Liver (tissue), 9 donors: ENCODE results near the gene CMTM6. TPM values are rescaled to one million over a fixed set of nuclear protein-coding genes. Genes with fewer than 3 reads are reported as not detected.
A peak's percentile ranks its signal among the peaks of the same experiment; 100 is the strongest.

ENCODE experiments used
- DNase-seq: peaks from one replicate; pipeline ENCODE4 v3.0.0-alpha.2; 2017; ENCODE audit warnings: low spot score
- H3K27ac ChIP-seq, 2 donors: one replicate each; pipeline ENCODE4 v1.7.0; 2013; ENCODE audit warnings: inconsistent platforms in 2 of 2, low read length in 2 of 2, control low read depth in 1 of 2, low read depth in 1 of 2, mild to moderate bottlenecking in 1 of 2
- H3K27me3 ChIP-seq, 4 donors: one replicate each; pipeline versions ENCODE4 v1.6.1 to v1.7.0; 2013; ENCODE audit warnings: low read length in 3 of 4, inconsistent platforms in 1 of 4, mild to moderate bottlenecking in 1 of 4, moderate library complexity in 1 of 4; ENCODE audit not compliant: control insufficient read depth in 4 of 4, insufficient read depth in 4 of 4
- H3K36me3 ChIP-seq, 4 donors: one replicate each; pipeline versions ENCODE4 v1.6.1 to v1.7.0; 2013; ENCODE audit warnings: low read length in 3 of 4, mild to moderate bottlenecking in 3 of 4, low read depth in 1 of 4, moderate library complexity in 1 of 4; ENCODE audit not compliant: control insufficient read depth in 4 of 4, insufficient read depth in 3 of 4
- H3K4me1 ChIP-seq, 4 donors: one replicate each; pipeline versions ENCODE4 v1.6.1 to v1.7.0; 2013; ENCODE audit warnings: low read length in 3 of 4, mild to moderate bottlenecking in 3 of 4, moderate library complexity in 1 of 4; ENCODE audit not compliant: control insufficient read depth in 4 of 4, insufficient read depth in 4 of 4
- H3K4me3 ChIP-seq, 3 donors: one replicate each; pipeline versions ENCODE4 v1.6.1 to v1.7.0; 2013; ENCODE audit warnings: low read length in 3 of 3, control low read depth in 1 of 3, low read depth in 1 of 3, mild to moderate bottlenecking in 1 of 3
- H3K9ac ChIP-seq, 2 donors: one replicate each; pipeline ENCODE4 v1.7.0; 2013; ENCODE audit warnings: low read length in 2 of 2, mild to moderate bottlenecking in 2 of 2, moderate library complexity in 2 of 2, control low read depth in 1 of 2, low read depth in 1 of 2
- H3K9me3 ChIP-seq, 4 donors: one replicate each; pipeline versions ENCODE4 v1.6.1 to v1.7.0; 2013; ENCODE audit warnings: low read length in 3 of 4; ENCODE audit not compliant: control insufficient read depth in 4 of 4
- EGR1 ChIP-seq, 2 donors: IDR thresholded peaks; 2 replicates each; pipeline ENCODE4 v1.6.1; 2016 to 2018; ENCODE audit warnings: antibody characterized with exemption in 2 of 2, low read depth in 2 of 2
- FOXA1 ChIP-seq: IDR thresholded peaks from 2 replicates; pipeline ENCODE4 v1.6.1; 2016; ENCODE audit warnings: antibody characterized with exemption
- FOXA2 ChIP-seq: IDR thresholded peaks from 2 replicates; pipeline ENCODE4 v1.6.1; 2016; ENCODE audit warnings: antibody characterized with exemption
- GABPA ChIP-seq, 2 donors: IDR thresholded peaks in 1 of 2; conservative IDR thresholded peaks in 1 of 2; 2 replicates each; pipeline ENCODE4 v1.6.1; 2016; ENCODE audit warnings: antibody characterized with exemption in 2 of 2, mild to moderate bottlenecking in 1 of 2, moderate library complexity in 1 of 2
- JUND ChIP-seq, 2 donors: IDR thresholded peaks; 2 replicates each; pipeline ENCODE4 v1.6.1; 2016; ENCODE audit warnings: antibody characterized with exemption in 2 of 2
- NR2F2 ChIP-seq: IDR thresholded peaks from 2 replicates; pipeline ENCODE4 v1.6.1; 2016; ENCODE audit warnings: antibody characterized with exemption
- RXRA ChIP-seq, 2 donors: IDR thresholded peaks; 2 replicates each; pipeline ENCODE4 v1.6.1; 2017 to 2018; ENCODE audit warnings: antibody characterized with exemption in 2 of 2, mild to moderate bottlenecking in 1 of 2
- SP1 ChIP-seq: IDR thresholded peaks from 2 replicates; pipeline ENCODE4 v1.6.1; 2018; ENCODE audit warnings: antibody characterized with exemption, mild to moderate bottlenecking
- YY1 ChIP-seq: IDR thresholded peaks from 2 replicates; pipeline ENCODE4 v1.6.1; 2016; ENCODE audit warnings: antibody characterized with exemption, mild to moderate bottlenecking
- WGBS: extraction: QIAGEN DNeasy Blood & Tissue Kit; methylation state at CpG from one replicate; pipeline ENCODE4 v1.1.7; 2013; 5-methylcytosine and 5-hydroxymethylcytosine counted together
- polyA plus RNA-seq, 2 donors: library from polyadenylated mRNA; stranded (reverse) in 1 of 2; unstranded in 1 of 2; fragments of 200-250 nt in 1 of 2; fragments of >200 nt in 1 of 2; fragmentation: Nextera tagmentation in 1 of 2; extraction: Ambion mirVana in 1 of 2; gene quantifications; one replicate each; pipeline versions ENCODE4 v1.2.1 to v1.2.3, GENCODE V29; 2013 to 2015
- total RNA-seq, 2 donors: library from RNA; depleted of rRNA; stranded (reverse); fragments of >200 nt; gene quantifications; one replicate each; pipeline ENCODE4 v1.2.3, GENCODE V29; 2014
- TF ChIP-seq, protein P1 (sequence below): fragments of 150-350 bp; IDR thresholded peaks from 2 replicates; pipeline ENCODE4 v1.5.1; 2017; ENCODE audit warnings: improper control_type of control experiment, low read depth, low read length; ENCODE audit not compliant: missing input control
- TF ChIP-seq, protein P2 (sequence below): IDR thresholded peaks from 2 replicates; pipeline ENCODE4 v1.6.1; 2016; ENCODE audit warnings: antibody characterized with exemption
- TF ChIP-seq, protein P3 (sequence below): IDR thresholded peaks from 2 replicates; pipeline ENCODE4 v1.6.1; 2016; ENCODE audit warnings: antibody characterized with exemption, mild to moderate bottlenecking
- TF ChIP-seq, protein P4 (sequence below): IDR thresholded peaks from 2 replicates; pipeline ENCODE4 v1.6.1; 2016; ENCODE audit warnings: antibody characterized with exemption
- donor health status: healthy.
- donor health status: healthy.
- donor health status: healthy.
- donor health status: healthy.
- donor health status: healthy.

Gene CMTM6
- total and polyA plus RNA-seq, 4 donors = 45.7 to 77.9 (median 51.8) TPM

DNA sequence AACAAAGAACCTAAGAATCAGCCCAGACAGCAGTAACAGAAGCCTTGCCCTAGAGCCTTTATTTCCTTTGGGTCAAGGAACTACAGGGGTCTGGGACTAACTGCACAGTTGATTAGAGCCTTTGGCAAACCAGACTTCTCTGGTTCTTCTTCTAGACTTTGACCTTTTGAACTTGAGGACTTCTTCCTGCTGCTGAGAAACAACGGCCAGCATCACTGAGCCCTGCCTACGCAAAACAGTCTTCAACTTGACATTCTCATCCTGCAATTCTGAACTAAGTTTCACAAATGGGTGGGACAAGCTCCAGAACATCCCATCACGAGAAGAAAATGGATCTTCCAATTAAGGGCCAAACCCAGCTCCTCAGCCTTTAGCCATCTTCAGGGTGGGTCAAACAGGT lies 31.4 kb downstream of the CMTM6 start:
- TF ChIP-seq GABPA (IDR thresholded peaks at IDR 0.05 in 1 of 2, conservative IDR thresholded peaks at IDR 0.05 in 1 of 2) = no peak
- no peak for TF ChIP-seq YY1
- TF ChIP-seq JUND (IDR thresholded peaks at IDR 0.05) = no peak
- TF ChIP-seq, protein P1, sequence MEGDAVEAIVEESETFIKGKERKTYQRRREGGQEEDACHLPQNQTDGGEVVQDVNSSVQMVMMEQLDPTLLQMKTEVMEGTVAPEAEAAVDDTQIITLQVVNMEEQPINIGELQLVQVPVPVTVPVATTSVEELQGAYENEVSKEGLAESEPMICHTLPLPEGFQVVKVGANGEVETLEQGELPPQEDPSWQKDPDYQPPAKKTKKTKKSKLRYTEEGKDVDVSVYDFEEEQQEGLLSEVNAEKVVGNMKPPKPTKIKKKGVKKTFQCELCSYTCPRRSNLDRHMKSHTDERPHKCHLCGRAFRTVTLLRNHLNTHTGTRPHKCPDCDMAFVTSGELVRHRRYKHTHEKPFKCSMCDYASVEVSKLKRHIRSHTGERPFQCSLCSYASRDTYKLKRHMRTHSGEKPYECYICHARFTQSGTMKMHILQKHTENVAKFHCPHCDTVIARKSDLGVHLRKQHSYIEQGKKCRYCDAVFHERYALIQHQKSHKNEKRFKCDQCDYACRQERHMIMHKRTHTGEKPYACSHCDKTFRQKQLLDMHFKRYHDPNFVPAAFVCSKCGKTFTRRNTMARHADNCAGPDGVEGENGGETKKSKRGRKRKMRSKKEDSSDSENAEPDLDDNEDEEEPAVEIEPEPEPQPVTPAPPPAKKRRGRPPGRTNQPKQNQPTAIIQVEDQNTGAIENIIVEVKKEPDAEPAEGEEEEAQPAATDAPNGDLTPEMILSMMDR = no peak
- no peak for DNase-seq
- WGBS = 84% methylated on average over 3 of the region's 3 CpGs
- peaks cover 2 to 26% (median 13%) of the 10 kb centered on the region in 4 donors for H3K4me1 ChIP-seq
- no peaks in the 10 kb centered on the region for H3K27me3 ChIP-seq
- H3K9ac ChIP-seq = no peak overlapping the region
- H3K36me3 ChIP-seq = peaks cover 0 to 5% (median 2%) of the 10 kb centered on the region in 4 donors
- H3K27ac ChIP-seq = no peak overlapping the region
- no peak overlapping the region for H3K4me3 ChIP-seq
- no peaks in the 10 kb centered on the region for H3K9me3 ChIP-seq

DNA sequence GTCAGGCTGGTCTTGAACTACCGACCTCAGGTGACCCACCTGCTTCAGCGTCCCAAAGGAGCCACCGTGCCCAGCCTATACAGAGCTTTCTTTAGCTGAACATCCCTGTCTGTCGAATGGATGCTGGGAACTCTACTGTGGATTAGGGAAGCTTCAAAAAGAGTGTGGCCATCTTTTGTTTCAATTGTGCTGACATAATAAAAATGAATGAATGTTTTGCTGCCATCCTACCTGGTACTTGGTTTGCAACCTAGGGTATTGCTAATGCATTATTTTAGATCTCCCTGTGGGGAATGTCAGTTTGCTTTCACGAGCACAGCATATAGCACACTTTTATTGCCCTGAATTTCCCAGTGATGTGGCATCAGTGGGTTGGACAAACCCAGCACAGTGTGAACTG lies 32.3 kb downstream of the CMTM6 start:
- WGBS = 93% methylated on average over 5 of the region's 5 CpGs
- Histone ChIP-seq H3K27me3 (no peaks in the 10 kb centered on the region), H3K4me1 (peaks cover 2 to 26% (median 13%) of the 10 kb centered on the region in 4 donors), H3K27ac (no peak overlapping the region), H3K36me3 (peaks cover 0 to 5% (median 3%) of the 10 kb centered on the region in 4 donors), H3K4me3 (no peak overlapping the region), H3K9ac (no peak overlapping the region), H3K9me3 (no peaks in the 10 kb centered on the region)
- no peak for DNase-seq
- TF ChIP-seq SP1 (no peak), FOXA2 (no peak), EGR1 (IDR thresholded peaks at IDR 0.05; ENCODE audit: low read depth in 2 of 2) (no peak), JUND (IDR thresholded peaks at IDR 0.05) (no peak), YY1 (no peak), FOXA1 (no peak)
- TF ChIP-seq, protein P2, sequence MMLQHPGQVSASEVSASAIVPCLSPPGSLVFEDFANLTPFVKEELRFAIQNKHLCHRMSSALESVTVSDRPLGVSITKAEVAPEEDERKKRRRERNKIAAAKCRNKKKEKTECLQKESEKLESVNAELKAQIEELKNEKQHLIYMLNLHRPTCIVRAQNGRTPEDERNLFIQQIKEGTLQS = no peak
- TF ChIP-seq, protein P3, sequence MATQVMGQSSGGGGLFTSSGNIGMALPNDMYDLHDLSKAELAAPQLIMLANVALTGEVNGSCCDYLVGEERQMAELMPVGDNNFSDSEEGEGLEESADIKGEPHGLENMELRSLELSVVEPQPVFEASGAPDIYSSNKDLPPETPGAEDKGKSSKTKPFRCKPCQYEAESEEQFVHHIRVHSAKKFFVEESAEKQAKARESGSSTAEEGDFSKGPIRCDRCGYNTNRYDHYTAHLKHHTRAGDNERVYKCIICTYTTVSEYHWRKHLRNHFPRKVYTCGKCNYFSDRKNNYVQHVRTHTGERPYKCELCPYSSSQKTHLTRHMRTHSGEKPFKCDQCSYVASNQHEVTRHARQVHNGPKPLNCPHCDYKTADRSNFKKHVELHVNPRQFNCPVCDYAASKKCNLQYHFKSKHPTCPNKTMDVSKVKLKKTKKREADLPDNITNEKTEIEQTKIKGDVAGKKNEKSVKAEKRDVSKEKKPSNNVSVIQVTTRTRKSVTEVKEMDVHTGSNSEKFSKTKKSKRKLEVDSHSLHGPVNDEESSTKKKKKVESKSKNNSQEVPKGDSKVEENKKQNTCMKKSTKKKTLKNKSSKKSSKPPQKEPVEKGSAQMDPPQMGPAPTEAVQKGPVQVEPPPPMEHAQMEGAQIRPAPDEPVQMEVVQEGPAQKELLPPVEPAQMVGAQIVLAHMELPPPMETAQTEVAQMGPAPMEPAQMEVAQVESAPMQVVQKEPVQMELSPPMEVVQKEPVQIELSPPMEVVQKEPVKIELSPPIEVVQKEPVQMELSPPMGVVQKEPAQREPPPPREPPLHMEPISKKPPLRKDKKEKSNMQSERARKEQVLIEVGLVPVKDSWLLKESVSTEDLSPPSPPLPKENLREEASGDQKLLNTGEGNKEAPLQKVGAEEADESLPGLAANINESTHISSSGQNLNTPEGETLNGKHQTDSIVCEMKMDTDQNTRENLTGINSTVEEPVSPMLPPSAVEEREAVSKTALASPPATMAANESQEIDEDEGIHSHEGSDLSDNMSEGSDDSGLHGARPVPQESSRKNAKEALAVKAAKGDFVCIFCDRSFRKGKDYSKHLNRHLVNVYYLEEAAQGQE = no peak

DNA sequence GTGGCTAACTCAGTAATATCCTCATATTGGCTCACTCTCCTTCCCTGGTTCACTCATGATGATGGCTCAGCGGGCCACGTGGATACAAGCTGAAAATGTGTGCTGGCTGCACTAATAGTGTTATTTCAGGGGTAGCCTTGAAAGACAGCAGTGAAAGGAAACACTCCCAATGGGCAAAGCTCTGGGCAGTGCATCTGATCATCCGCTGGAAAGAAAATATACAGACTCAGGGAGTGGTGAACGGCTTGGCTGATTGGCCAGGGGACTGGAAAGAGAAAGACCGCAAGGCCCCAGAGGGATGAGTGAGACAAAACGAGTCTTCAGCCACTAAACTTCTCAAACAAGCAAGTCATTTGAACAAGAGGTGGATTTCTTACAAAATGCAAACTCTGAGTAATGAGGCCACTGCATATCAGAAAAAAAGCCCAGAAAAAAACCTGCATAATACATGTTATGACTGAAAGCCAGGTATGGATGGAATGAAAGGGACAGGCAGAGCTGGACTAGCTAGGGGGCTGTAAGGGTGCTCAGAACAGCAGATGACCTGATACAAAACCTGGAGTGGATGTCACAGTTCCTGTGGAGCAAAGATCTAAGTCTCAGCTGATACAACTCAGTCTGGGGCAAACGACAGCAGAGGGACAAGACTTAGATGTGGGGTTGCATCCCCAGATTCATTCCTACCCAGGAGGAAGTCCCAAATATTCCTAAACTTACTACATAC lies 33.3 kb downstream of the CMTM6 start:
- no peak overlapping the region for H3K9ac ChIP-seq
- WGBS = 94% methylated on average over 7 of the region's 7 CpGs
- peaks cover 2 to 26% (median 13%) of the 10 kb centered on the region in 4 donors for H3K4me1 ChIP-seq
- peaks cover 0 to 5% (median 3%) of the 10 kb centered on the region in 4 donors for H3K36me3 ChIP-seq
- H3K4me3 ChIP-seq = no peak overlapping the region
- peak in 1 of 2 donors; percentile 12 for TF ChIP-seq GABPA (IDR thresholded peaks at IDR 0.05 in 1 of 2, conservative IDR thresholded peaks at IDR 0.05 in 1 of 2)
- no peak for TF ChIP-seq RXRA (IDR thresholded peaks at IDR 0.05)
- no peak for TF ChIP-seq NR2F2
- TF ChIP-seq, protein P2 = no peak
- TF ChIP-seq, protein P3 = no peak
- TF ChIP-seq, protein P4, sequence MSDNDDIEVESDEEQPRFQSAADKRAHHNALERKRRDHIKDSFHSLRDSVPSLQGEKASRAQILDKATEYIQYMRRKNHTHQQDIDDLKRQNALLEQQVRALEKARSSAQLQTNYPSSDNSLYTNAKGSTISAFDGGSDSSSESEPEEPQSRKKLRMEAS = no peak
- H3K9me3 ChIP-seq = no peaks in the 10 kb centered on the region
- no peak for DNase-seq
- peak overlapping the region in 1 of 2 donors; percentile 64 for H3K27ac ChIP-seq
- no peaks in the 10 kb centered on the region for H3K27me3 ChIP-seq
